ENCODE data around the gene CTSC. TPM values are rescaled to one million over a fixed set of nuclear protein-coding genes. Genes with fewer than 3 reads are reported as not detected.

The CTSC gene
- total RNA-seq, 1 experiment from 2014 or later: 359 TPM

DNA sequence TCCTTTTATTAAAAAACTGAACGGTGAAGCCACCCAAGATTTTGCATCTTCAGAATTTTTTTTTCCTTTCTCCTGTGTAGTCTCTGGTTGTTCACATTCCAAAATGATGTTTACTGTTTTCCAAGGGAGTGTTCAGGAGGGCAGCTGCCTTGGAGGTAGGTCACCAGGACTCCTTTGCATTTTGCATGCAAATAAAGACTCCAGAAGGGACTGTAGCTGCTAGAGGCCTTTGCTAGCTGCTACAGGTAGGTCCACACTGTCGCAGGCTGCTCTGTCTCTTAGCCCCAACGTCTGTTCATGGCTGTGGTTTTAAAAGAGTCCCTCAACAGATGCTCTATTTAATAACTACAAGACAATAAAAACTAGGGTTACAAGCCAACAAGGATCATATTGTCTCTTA, 11.4 kb downstream of the CTSC start:
- Histone ChIP-seq H3K27ac (ENCODE audit: insufficient read length, low read depth, low read length) (no peak overlapping the region), H2BK15ac (ENCODE audit: low read depth, low read length) (no peak overlapping the region), H3K23ac (ENCODE audit: insufficient read length, low read depth, low read length) (no peak overlapping the region), H2AFZ (ENCODE audit: low read length) (no peak overlapping the region), H4K8ac (replicated peaks; ENCODE audit: insufficient read length, low read depth, low read length) (no peak overlapping the region), H3K79me1 (ENCODE audit: insufficient read depth, low read depth, low read length, poor library complexity, severe bottlenecking) (peaks cover 3% of the 10 kb centered on the region), H3K23me2 (ENCODE audit: insufficient read length, low read depth, low read length, poor library complexity, severe bottlenecking) (no peaks in the 10 kb centered on the region), H3K4ac (ENCODE audit: low read depth, low read length) (no peak overlapping the region), H2BK12ac (ENCODE audit: insufficient read length, low read depth, low read length) (no peak overlapping the region), H3K9ac (ENCODE audit: extremely low read depth, insufficient read length, low read length) (no peak overlapping the region), H3K27me3 (ENCODE audit: insufficient read depth, low read length) (no peaks in the 10 kb centered on the region), H4K20me1 (ENCODE audit: control insufficient read depth, insufficient read depth, insufficient read length) (no peaks in the 10 kb centered on the region), H4K91ac (ENCODE audit: insufficient read length, low read depth, low read length) (no peak overlapping the region), H4K5ac (ENCODE audit: insufficient read length, low read depth, low read length) (no peak overlapping the region), H3K14ac (ENCODE audit: insufficient read depth, low read length) (no peak overlapping the region), H3K56ac (ENCODE audit: insufficient read length, low read depth, low read length) (no peak overlapping the region), H3K18ac (ENCODE audit: insufficient read length, low read depth, low read length) (no peak overlapping the region), H2BK5ac (ENCODE audit: insufficient read length, low read length) (no peak overlapping the region), H3K4me2 (ENCODE audit: insufficient read depth, insufficient read length, low read length) (no peak overlapping the region), H2AK5ac (ENCODE audit: insufficient read length, low read length) (no peak overlapping the region), H3K4me1 (ENCODE audit: insufficient read depth, low read length) (0 out of 2 replicates have a peak, but pooled peaks cover 8% of the 10 kb centered on the region), H3K79me2 (ENCODE audit: insufficient read depth, low read length) (peaks cover 22% of the 10 kb centered on the region; the same call in 1 of the 2 replicates), H2BK120ac (ENCODE audit: low read depth, low read length, poor library complexity, severe bottlenecking) (no peak overlapping the region), H3K9me3 (ENCODE audit: control insufficient read depth, low read depth, low read length) (no peaks in the 10 kb centered on the region), H2BK20ac (ENCODE audit: low read depth, low read length, poor library complexity, severe bottlenecking) (no peak overlapping the region), H3T11ph (ENCODE audit: low read length) (no peak overlapping the region)
- Mint-ChIP-seq H3K4me1 (peaks cover 82 to 84% of the 10 kb centered on the region in 2 experiments), H3K27ac (peak overlapping the region in 2 of 3 experiments; percentile 90; a peak in 5 of 7 replicates), H3K36me3 (ENCODE audit: insufficient read depth in 1 of 3, low read depth in 3 of 3) (peaks cover 66 to 95% (median 94%) of the 10 kb centered on the region in 3 experiments), H3K4me3 (peak overlapping the region in 1 of 2 experiments; percentile 56; a peak in 1 of 5 replicates), H3K27me3 (ENCODE audit: low read depth) (no peaks in the 10 kb centered on the region), H3K9me3 (no peaks in the 10 kb centered on the region)
- no peak for DNase-seq
- TF ChIP-seq, protein P1, sequence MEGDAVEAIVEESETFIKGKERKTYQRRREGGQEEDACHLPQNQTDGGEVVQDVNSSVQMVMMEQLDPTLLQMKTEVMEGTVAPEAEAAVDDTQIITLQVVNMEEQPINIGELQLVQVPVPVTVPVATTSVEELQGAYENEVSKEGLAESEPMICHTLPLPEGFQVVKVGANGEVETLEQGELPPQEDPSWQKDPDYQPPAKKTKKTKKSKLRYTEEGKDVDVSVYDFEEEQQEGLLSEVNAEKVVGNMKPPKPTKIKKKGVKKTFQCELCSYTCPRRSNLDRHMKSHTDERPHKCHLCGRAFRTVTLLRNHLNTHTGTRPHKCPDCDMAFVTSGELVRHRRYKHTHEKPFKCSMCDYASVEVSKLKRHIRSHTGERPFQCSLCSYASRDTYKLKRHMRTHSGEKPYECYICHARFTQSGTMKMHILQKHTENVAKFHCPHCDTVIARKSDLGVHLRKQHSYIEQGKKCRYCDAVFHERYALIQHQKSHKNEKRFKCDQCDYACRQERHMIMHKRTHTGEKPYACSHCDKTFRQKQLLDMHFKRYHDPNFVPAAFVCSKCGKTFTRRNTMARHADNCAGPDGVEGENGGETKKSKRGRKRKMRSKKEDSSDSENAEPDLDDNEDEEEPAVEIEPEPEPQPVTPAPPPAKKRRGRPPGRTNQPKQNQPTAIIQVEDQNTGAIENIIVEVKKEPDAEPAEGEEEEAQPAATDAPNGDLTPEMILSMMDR (conservative IDR thresholded peaks at IDR 0.05): no peak
- no CpG with 5 or more reads among the region's 3 CpGs for WGBS (ENCODE audit: extremely low coverage, insufficient read length, low lambda C conversion rate)
